Cardiac fibroblast (primary cell): ENCODE results near the gene THUMPD1.

ENCODE experiments used
- DNase-seq, 2 donors: peaks; one replicate each; pipeline versions ENCODE4 v3.0.0 to v3.0.0-alpha.2; 2010; ENCODE audit warnings: low read depth in 2 of 2
- H3K4me3 ChIP-seq, 2 donors: replicated peaks in 1 of 2; 1 replicate in 1 of 2; 2 replicates in 1 of 2; pipeline ENCODE4 v1.5.1; 2011; ENCODE audit warnings: low read depth in 2 of 2, low read length in 2 of 2, mild to moderate bottlenecking in 2 of 2, moderate library complexity in 1 of 2
- CTCF ChIP-seq: IDR thresholded peaks from one replicate; pipeline ENCODE4 v1.5.1; 2011; ENCODE audit warnings: low read depth, mild to moderate bottlenecking, low read length, inconsistent platforms

The THUMPD1 gene

GRCh38 chr16:20750558-20750957, 8.9 kb upstream of the THUMPD1 start:
- TF ChIP-seq CTCF = no peak
- H3K4me3 ChIP-seq = no peak overlapping the region
- DNase-seq = no peak

DNA sequence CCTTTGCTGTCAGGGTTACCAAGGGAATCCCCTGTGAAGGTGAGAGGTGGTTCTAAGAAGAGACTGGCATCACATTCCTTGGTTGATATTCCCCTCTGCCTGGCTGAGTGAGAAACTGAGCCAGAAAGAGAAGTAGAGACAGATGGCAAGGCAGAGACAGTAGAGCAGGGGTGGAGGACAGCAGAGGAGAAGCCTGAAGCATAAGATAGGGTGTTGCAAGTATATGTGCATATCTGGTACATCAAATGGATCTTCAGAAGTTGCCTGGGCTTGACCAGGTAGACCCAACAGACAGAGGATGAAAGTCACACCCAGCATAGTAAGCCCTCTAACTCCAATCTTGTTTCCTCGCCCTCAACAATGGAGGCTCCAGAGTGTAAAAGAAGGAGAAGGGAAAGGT, 7.9 kb upstream of the THUMPD1 start:
- TF ChIP-seq CTCF = no peak
- no peak overlapping the region for H3K4me3 ChIP-seq
- DNase-seq = no peak

- no peak overlapping the region for H3K4me3 ChIP-seq
- DNase-seq = no peak
- TF ChIP-seq CTCF = no peak
These were observed 5.6 kb upstream of the THUMPD1 start for GRCh38 chr16:20747030-20747816.

GRCh38 chr16:20746461-20746860, 4.8 kb upstream of the THUMPD1 start:
- no peak for TF ChIP-seq CTCF
- no peak for DNase-seq
- no peak overlapping the region for H3K4me3 ChIP-seq

DNA sequence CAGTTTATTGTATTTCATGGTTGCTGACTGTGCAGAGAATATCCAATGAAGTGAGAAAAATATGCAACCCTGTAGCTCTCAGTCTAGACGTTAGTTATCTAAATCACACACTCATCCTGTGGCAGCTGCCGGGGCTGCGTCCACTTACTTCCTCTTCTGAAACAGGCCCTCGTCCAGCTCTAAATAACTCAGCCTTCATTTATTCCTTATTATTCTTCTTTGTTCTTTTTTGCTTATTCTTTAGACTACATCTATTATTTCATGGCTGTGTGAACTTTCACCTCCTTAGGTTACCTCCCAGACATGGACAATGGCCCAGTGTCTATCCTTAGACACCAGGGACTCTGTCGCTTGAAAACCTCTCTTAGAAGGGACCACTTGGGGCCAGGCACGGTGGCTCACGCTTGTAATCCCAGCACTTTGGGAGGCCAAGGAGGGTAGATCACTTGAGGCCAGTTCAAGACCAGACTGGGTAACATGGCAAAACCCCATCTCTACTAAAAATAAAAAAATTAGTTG, 3.4 kb upstream of the THUMPD1 start:
- no peak overlapping the region for H3K4me3 ChIP-seq
- TF ChIP-seq CTCF = no peak
- no peak for DNase-seq

DNA sequence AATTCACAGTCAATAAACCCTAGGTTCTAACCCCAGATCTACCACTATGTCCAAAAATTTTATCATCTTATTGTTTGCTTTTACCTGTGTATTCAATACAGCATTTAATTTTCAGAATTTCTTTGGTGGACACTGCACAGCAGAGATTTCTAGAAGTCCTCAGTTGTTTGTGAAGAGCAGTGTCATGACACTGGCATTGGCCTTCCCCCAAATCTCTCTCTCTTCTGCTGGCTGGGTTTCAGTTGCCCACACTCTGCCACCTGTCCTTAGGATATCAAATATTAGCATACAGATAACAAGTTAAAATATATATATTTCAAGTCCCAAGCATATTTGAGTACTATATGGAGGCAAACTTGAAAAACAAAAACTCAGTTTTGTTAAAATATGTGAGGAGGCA, 2.0 kb upstream of the THUMPD1 start:
- no peak overlapping the region for H3K4me3 ChIP-seq

More for the DNA sequence above, 2.0 kb upstream of the THUMPD1 start:
- no peak for TF ChIP-seq CTCF
- DNase-seq = no peak
